GM13976 (cell line): ENCODE data around the gene BTBD17.
A peak's percentile ranks its signal among the peaks of the same experiment; 100 is the strongest.

ENCODE experiments used
- DNase-seq: peaks from one replicate; pipeline ENCODE4 v3.0.0; 2012; ENCODE audit warnings: low spot score
- CTCF ChIP-seq: IDR thresholded peaks from 2 replicates; pipeline ENCODE4 v1.5.1; 2012; ENCODE audit warnings: borderline replicate concordance, mild to moderate bottlenecking; ENCODE audit not compliant: insufficient read depth; ENCODE audit errors: extremely low read depth, missing control alignments, control extremely low read depth
- in situ Hi-C: fragments of 300-500 bp; cut with MboI; formaldehyde crosslinking; loops from one replicate; pipeline ENCODE4 v1.12.0; 2022; ENCODE audit warnings: low sequenced_read_pairs, mixed read lengths, inconsistent platforms; ENCODE audit not compliant: unreplicated experiment

Gene BTBD17

GRCh38 chr17:74332017-74332650 lies 29.5 kb downstream of the BTBD17 start:
- TF ChIP-seq CTCF: no peak
- no peak for DNase-seq
- in situ Hi-C loops: no loop called here

GRCh38 chr17:74330446-74330845 lies 31.2 kb downstream of the BTBD17 start:
- no peak for TF ChIP-seq CTCF
- in situ Hi-C loops: no loop called here
- no peak for DNase-seq

DNA sequence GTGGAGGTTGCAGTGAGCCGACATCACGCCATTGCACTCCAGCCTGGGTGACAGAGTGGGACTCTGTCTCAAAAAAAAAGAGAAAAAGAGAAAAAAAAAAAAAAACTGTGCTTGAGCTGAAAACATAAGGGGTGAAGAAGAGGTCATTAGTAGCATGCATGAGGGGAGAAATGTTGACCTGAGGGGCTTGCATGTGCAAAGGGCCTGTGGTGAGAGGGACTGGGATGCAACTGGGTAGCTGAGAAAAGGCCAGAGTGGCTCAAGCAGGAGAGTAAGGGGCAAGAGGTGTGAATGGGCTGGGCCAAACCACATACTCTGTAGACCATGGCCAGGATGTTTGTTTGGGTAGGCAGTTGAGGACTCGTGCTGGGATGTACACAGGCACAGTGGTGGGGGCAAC lies 32.3 kb downstream of the BTBD17 start:
- TF ChIP-seq CTCF: no peak
- in situ Hi-C loops: no loop called here
- no peak for DNase-seq

- in situ Hi-C loops: no loop called here
- no peak for TF ChIP-seq CTCF
- DNase-seq: no peak
These were observed 33.2 kb downstream of the BTBD17 start for GRCh38 chr17:74328487-74328886.

GRCh38 chr17:74326506-74326905 lies 35.2 kb downstream of the BTBD17 start:
- in situ Hi-C loops: no loop called here
- DNase-seq: no peak
- TF ChIP-seq CTCF: no peak

- TF ChIP-seq CTCF: no peak
- peak; percentile 91 for DNase-seq
- in situ Hi-C loops: no loop called here
These were observed 35.8 kb downstream of the BTBD17 start, which contains the start of gene KIF19 for GRCh38 chr17:74325743-74326379. Gene KIF19 (plus strand): TSS chr17:74326226. CDS start chr17:74326350, 124 bp downstream.
